Heart left ventricle (tissue), 13 donors: ENCODE measurements around the gene DUSP12.

Experiments
- CTCF ChIP-seq, 12 donors: fragments of 200-600 bp; sonication (generic) in 4 of 12; IDR thresholded peaks; one replicate each; pipeline versions ENCODE4 v1.5.0 to v1.8.0; 2018 to 2022; ENCODE audit warnings: antibody characterized with exemption in 12 of 12, mild to moderate bottlenecking in 5 of 12
- POLR2A ChIP-seq, 2 donors: fragments of 450-650 bp; IDR thresholded peaks; one replicate each; pipeline ENCODE4 v1.6.1; 2017; ENCODE audit warnings: antibody characterized with exemption in 2 of 2, mild to moderate bottlenecking in 2 of 2, moderate library complexity in 2 of 2
- donor health status: ischemic (EF 13 %, LVEDD 7.1; RV severe dilation, severe dysfunction).
- donor health status: DM: no; HTN: yes; CAD: no.
- donor health status: DM: no; HTN: no; CAD: no.
- donor health status: ischemic (EF 25% LVEDD 6.9; RV normal size, moderate dysfunction).
- donor health status: ischemic (EF 25% LVEDD 5.7; RV mildly dilated, moderate dysfunction).
- donor health status: ischemic (EF 35%, LVEDD 5.7; RV mildly dilated, moderate dysfunction).
- donor health status: nonischemic (EF 11% LVEDD 7.7; RV severe dilation, severe dysfunction).
- donor health status: DM: yes; HTN: yes; CAD: no.
- donor health status: PGD.
- donor health status: ischemic (EF 29% LVEDD 5.4; RV normal size, mild dysfunction).
- donor health status: nonischemic (EF 23%, LVEDD 6.1; RV moderate dilation, normal function).

- TF ChIP-seq CTCF (IDR thresholded peaks at IDR 0.05) (no peak), POLR2A (IDR thresholded peaks at IDR 0.05) (no peak)
Observed at GRCh38 chr1:161707503-161707902, 42.1 kb upstream of the DUSP12 start.
